Caco-2 (cell line): ENCODE results near the gene RABEP2. TPM values are rescaled to one million over a fixed set of nuclear protein-coding genes. Genes with fewer than 3 reads are reported as not detected.

Source experiments
- BruUV-seq: library from RNA; stranded (reverse); fragments of 400-500 nt; replicated peaks from 2 replicates; lab custom pipeline; 2021; lab: Mats Ljungman, UMichigan
- CTCF ChIA-PET: fragments of 300-600 bp; sonication (Branson Sonifier 250); formaldehyde crosslinking; loops from one replicate; lab custom pipeline; 2022; ENCODE audit warnings: antibody characterized with exemption; lab: Charles Lee
- POLR2A ChIA-PET: fragments of 300-600 bp; sonication (Branson Sonifier 250); formaldehyde crosslinking; loops from one replicate; lab custom pipeline; 2022; ENCODE audit warnings: antibody characterized with exemption; lab: Charles Lee
- DNase-seq, 2 experiments: peaks; one replicate each; pipeline versions ENCODE4 v3.0.0 to v3.0.0-alpha.2; 2020 to 2022
- H3K27me3 ChIP-seq: replicated peaks from 2 replicates; pipeline ENCODE4 v1.6.0; 2011; ENCODE audit warnings: low read length; ENCODE audit not compliant: control insufficient read depth, insufficient read depth
- H3K36me3 ChIP-seq: 2 replicates; pipeline ENCODE4 v1.5.1; 2011; ENCODE audit warnings: low read length; ENCODE audit not compliant: control insufficient read depth, insufficient read depth
- H3K4me1 ChIP-seq: fragments of 250-450 bp; sonication (Bioruptor Pico); 2 replicates; pipeline ENCODE4 v1.5.1; 2020; ENCODE audit warnings: mild to moderate bottlenecking
- H3K4me3 ChIP-seq: 2 replicates; pipeline ENCODE4 v1.5.1; 2011; ENCODE audit warnings: low read depth, mild to moderate bottlenecking, control low read depth, low read length
- H3K9me3 ChIP-seq: fragments of 250-450 bp; sonication (Bioruptor Pico); 2 replicates; pipeline ENCODE4 v1.5.1; 2020; ENCODE audit warnings: mild to moderate bottlenecking, moderate library complexity
- H3K27ac Mint-ChIP-seq: one replicate; pipeline ENCODE4 v1.8.0; 2022; ENCODE audit warnings: mixed read lengths; ENCODE audit not compliant: unreplicated experiment
- H3K27me3 Mint-ChIP-seq: one replicate; pipeline ENCODE4 v1.8.0; 2022; ENCODE audit warnings: mixed read lengths; ENCODE audit not compliant: insufficient read depth, unreplicated experiment
- H3K36me3 Mint-ChIP-seq: one replicate; pipeline ENCODE4 v1.8.0; 2022; ENCODE audit warnings: mild to moderate bottlenecking, mixed read lengths; ENCODE audit not compliant: insufficient read depth, unreplicated experiment
- H3K4me1 Mint-ChIP-seq: one replicate; pipeline ENCODE4 v1.8.0; 2022; ENCODE audit warnings: low read depth, mixed read lengths; ENCODE audit not compliant: unreplicated experiment
- H3K4me3 Mint-ChIP-seq: one replicate; pipeline ENCODE4 v1.8.0; 2022; ENCODE audit warnings: mild to moderate bottlenecking, moderate library complexity, mixed read lengths; ENCODE audit not compliant: unreplicated experiment
- H3K9me3 Mint-ChIP-seq: one replicate; pipeline ENCODE4 v1.8.0; 2022; ENCODE audit warnings: mixed read lengths; ENCODE audit not compliant: unreplicated experiment
- CTCF ChIP-seq, 2 experiments: fragments of 200-600 bp in 1 of 2; IDR thresholded peaks; 1 replicate in 1 of 2; 2 replicates in 1 of 2; pipeline versions ENCODE4 v1.5.1 to v1.8.0; 2011 to 2022; ENCODE audit warnings: antibody characterized with exemption in 1 of 2, control low read depth in 1 of 2, inconsistent platforms in 1 of 2, low read depth in 1 of 2, low read length in 1 of 2, mild to moderate bottlenecking in 1 of 2, moderate library complexity in 1 of 2; ENCODE audit not compliant: insufficient read depth in 1 of 2, severe bottlenecking in 1 of 2, unreplicated experiment in 1 of 2
- intact Hi-C: fragments of 100-400 bp; cut with micrococcal nuclease; formaldehyde crosslinking; loops from one replicate; pipeline ENCODE4 v1.10.0; 2022; ENCODE audit not compliant: unreplicated experiment
- total RNA-seq: library from RNA; stranded (reverse); gene quantifications from 2 replicates; pipeline ENCODE4 v1.2.3, GENCODE V29; 2022

RABEP2 gene
- total RNA-seq, 1 experiment from 2014 or later, result 22.9 TPM

DNA sequence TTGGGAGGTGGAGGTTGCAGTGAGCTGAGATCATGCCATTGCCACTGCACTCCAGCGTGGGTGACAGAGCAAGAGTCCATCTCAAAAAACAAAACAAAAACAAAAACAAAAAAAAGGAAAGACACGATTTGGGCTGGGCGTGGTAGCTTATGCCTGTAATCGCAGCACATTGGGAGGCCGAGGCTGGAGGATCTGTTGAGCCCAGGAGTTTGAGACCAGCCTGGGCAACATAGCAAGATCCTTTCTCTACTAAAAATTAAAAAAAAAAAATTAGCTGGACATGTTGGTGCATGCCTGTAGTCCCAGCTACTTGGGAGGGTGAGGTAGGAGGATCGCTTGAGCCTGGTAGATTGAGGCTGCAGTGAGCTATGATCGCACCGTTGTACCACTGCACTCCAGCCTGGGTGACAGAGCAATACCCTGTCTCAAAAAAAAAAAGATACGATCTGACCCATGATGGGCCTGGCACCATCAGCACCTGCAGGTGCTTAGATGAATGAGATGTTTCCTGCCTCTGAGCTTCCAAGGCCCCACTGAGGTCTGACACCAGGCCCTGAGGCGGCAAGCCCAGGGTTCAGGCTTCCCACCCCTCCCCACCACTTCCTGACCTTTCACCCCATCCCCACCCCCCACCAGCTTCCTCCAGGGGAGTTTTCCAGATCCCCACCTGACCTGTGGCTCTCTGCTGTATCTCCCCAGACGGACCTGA, 25.0 kb downstream of the RABEP2 start:
- Histone ChIP-seq H3K9me3 (no peaks in the 10 kb centered on the region), H3K27me3 (no peaks in the 10 kb centered on the region), H3K4me1 (no peaks in the 10 kb centered on the region), H3K36me3 (no peaks in the 10 kb centered on the region), H3K4me3 (no peak overlapping the region)
- BruUV-seq, result no TSS peak
- Mint-ChIP-seq H3K27me3 (no peaks in the 10 kb centered on the region), H3K9me3 (no peaks in the 10 kb centered on the region), H3K36me3 (no peaks in the 10 kb centered on the region), H3K27ac (no peak overlapping the region), H3K4me1 (no peaks in the 10 kb centered on the region), H3K4me3 (no peak overlapping the region)
- no peak for DNase-seq
- no peak for TF ChIP-seq CTCF (IDR thresholded peaks at IDR 0.05; ENCODE audit: insufficient read depth in 1 of 2, low read depth in 1 of 2, low read length in 1 of 2, severe bottlenecking in 1 of 2, unreplicated experiment in 1 of 2)
- CTCF ChIA-PET, result no interaction called here
- POLR2A ChIA-PET, result no interaction called here
- intact Hi-C loops, result no loop called here

DNA sequence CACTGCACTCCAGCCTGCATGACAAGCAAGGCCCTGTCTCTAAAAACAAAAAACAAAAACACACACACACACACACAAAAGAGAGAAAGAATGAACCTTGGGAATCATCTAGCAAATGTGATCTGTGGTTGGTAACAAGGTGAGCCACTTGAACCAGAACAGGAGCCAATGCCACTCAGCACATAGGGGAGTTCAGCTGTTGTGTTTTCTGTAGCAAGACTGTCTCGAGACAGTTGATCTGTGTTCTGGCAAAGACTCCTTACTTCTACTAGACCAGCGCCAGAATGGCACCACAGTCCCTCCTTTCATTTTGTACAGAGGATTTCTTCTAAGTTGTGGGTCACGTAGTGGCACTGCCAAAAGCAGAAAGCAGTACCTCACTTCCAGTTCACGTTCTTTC, 26.1 kb downstream of the RABEP2 start:
- H3K36me3 Mint-ChIP-seq, result no peaks in the 10 kb centered on the region
- ChIA-PET CTCF (no interaction called here), POLR2A (no interaction called here)
- Histone ChIP-seq H3K36me3 (no peaks in the 10 kb centered on the region), H3K27me3 (no peaks in the 10 kb centered on the region), H3K9me3 (no peaks in the 10 kb centered on the region), H3K4me1 (no peaks in the 10 kb centered on the region), H3K4me3 (no peak overlapping the region)
- H3K4me1 Mint-ChIP-seq, result no peaks in the 10 kb centered on the region
- no peaks in the 10 kb centered on the region for H3K9me3 Mint-ChIP-seq
- H3K4me3 Mint-ChIP-seq, result no peak overlapping the region
- no peaks in the 10 kb centered on the region for H3K27me3 Mint-ChIP-seq
- no TSS peak for BruUV-seq
- DNase-seq, result no peak
- intact Hi-C loops, result no loop called here
- H3K27ac Mint-ChIP-seq, result no peak overlapping the region
- TF ChIP-seq CTCF (IDR thresholded peaks at IDR 0.05; ENCODE audit: insufficient read depth in 1 of 2, low read depth in 1 of 2, low read length in 1 of 2, severe bottlenecking in 1 of 2, unreplicated experiment in 1 of 2), result no peak

DNA sequence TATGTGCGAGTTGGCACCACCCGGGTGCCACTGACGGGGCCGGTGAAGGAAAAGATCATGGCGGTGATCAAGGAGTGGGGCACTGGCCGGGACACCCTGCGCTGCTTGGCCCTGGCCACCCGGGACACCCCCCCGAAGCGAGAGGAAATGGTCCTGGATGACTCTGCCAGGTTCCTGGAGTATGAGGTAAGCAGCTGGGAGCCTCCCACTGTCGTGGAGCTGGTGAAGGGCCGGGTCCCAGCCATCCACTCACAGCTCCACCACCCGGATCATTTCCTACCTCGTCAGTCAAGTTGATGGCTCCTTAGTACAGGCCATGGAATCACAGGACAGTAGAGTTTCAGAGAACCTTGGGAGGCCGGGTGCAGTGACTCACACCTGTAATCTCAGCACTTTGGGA, 26.8 kb downstream of the RABEP2 start:
- DNase-seq, result no peak
- Histone ChIP-seq H3K4me1 (no peaks in the 10 kb centered on the region), H3K27me3 (no peaks in the 10 kb centered on the region), H3K9me3 (no peaks in the 10 kb centered on the region), H3K36me3 (no peaks in the 10 kb centered on the region), H3K4me3 (no peak overlapping the region)
- Mint-ChIP-seq H3K9me3 (no peaks in the 10 kb centered on the region), H3K27me3 (no peaks in the 10 kb centered on the region), H3K4me1 (no peaks in the 10 kb centered on the region), H3K27ac (no peak overlapping the region), H3K36me3 (no peaks in the 10 kb centered on the region), H3K4me3 (no peak overlapping the region)
- intact Hi-C loops, result no loop called here
- ChIA-PET CTCF (no interaction called here), POLR2A (no interaction called here)
- no peak for TF ChIP-seq CTCF (IDR thresholded peaks at IDR 0.05; ENCODE audit: insufficient read depth in 1 of 2, low read depth in 1 of 2, low read length in 1 of 2, severe bottlenecking in 1 of 2, unreplicated experiment in 1 of 2)
- no TSS peak for BruUV-seq
